22Rv1 (cell line): ENCODE measurements around the gene COL4A3.

Source experiments
- CTCF ChIP-seq: fragments of 450-650 bp; IDR thresholded peaks from 2 replicates; pipeline ENCODE4 v1.5.1; 2017; ENCODE audit warnings: mild to moderate bottlenecking
- ZFX ChIP-seq: fragments of 450-650 bp; IDR thresholded peaks from 2 replicates; pipeline ENCODE4 v1.6.1; 2017; ENCODE audit warnings: antibody characterized with exemption, borderline replicate concordance

GRCh38 chr2:227127201-227127600 lies 37.2 kb upstream of the COL4A3 start:
- no peak for TF ChIP-seq CTCF
- TF ChIP-seq ZFX: no peak
